ENCODE data around the gene FOXI1.

Gene FOXI1

GRCh38 chr5:170105642-170106611, at the start of gene FOXI1:
TSS of gene FOXI1 (plus strand) at chr5:170105897. CDS start at chr5:170105958, 61 bp downstream.
- in situ Hi-C loops (cut with HindIII; ENCODE audit: low sequenced_read_pairs) = no loop called here

- in situ Hi-C loops (cut with HindIII; ENCODE audit: low sequenced_read_pairs) = no loop called here
These were observed 49.0 kb upstream of the FOXI1 start for GRCh38 chr5:170056561-170057267.

- in situ Hi-C loops (cut with HindIII; ENCODE audit: low sequenced_read_pairs) = no loop called here
These were observed 48.4 kb upstream of the FOXI1 start for GRCh38 chr5:170057311-170057710.

- in situ Hi-C loops (cut with HindIII; ENCODE audit: low sequenced_read_pairs) = no loop called here
These were observed 46.5 kb upstream of the FOXI1 start for GRCh38 chr5:170059221-170059620.

GRCh38 chr5:170067152-170067551, 38.5 kb upstream of the FOXI1 start:
- in situ Hi-C loops (cut with HindIII; ENCODE audit: low sequenced_read_pairs) = no loop called here

GRCh38 chr5:170067574-170068170, 38.0 kb upstream of the FOXI1 start:
- in situ Hi-C loops (cut with HindIII; ENCODE audit: low sequenced_read_pairs) = no loop called here

GRCh38 chr5:170069512-170069911, 36.2 kb upstream of the FOXI1 start:
- in situ Hi-C loops (cut with HindIII; ENCODE audit: low sequenced_read_pairs) = no loop called here

- in situ Hi-C loops (cut with HindIII; ENCODE audit: low sequenced_read_pairs) = no loop called here
These were observed 34.9 kb upstream of the FOXI1 start for GRCh38 chr5:170070556-170071412.

GRCh38 chr5:170071748-170072147, 33.9 kb upstream of the FOXI1 start:
- in situ Hi-C loops (cut with HindIII; ENCODE audit: low sequenced_read_pairs) = no loop called here

- in situ Hi-C loops (cut with HindIII; ENCODE audit: low sequenced_read_pairs) = no loop called here
These were observed 30.0 kb upstream of the FOXI1 start for GRCh38 chr5:170075696-170076095.

GRCh38 chr5:170076211-170076610, 29.5 kb upstream of the FOXI1 start:
- in situ Hi-C loops (cut with HindIII; ENCODE audit: low sequenced_read_pairs) = no loop called here

- in situ Hi-C loops (cut with HindIII; ENCODE audit: low sequenced_read_pairs) = no loop called here
These were observed 29.0 kb upstream of the FOXI1 start for GRCh38 chr5:170076739-170077138.

- in situ Hi-C loops (cut with HindIII; ENCODE audit: low sequenced_read_pairs) = no loop called here
These were observed 28.2 kb upstream of the FOXI1 start for GRCh38 chr5:170077526-170077925.

GRCh38 chr5:170078458-170078857, 27.2 kb upstream of the FOXI1 start:
- in situ Hi-C loops (cut with HindIII; ENCODE audit: low sequenced_read_pairs) = no loop called here

GRCh38 chr5:170078931-170079330, 26.8 kb upstream of the FOXI1 start:
- in situ Hi-C loops (cut with HindIII; ENCODE audit: low sequenced_read_pairs) = no loop called here

GRCh38 chr5:170080217-170080616, 25.5 kb upstream of the FOXI1 start:
- in situ Hi-C loops (cut with HindIII; ENCODE audit: low sequenced_read_pairs) = no loop called here

GRCh38 chr5:170080786-170081445, 24.8 kb upstream of the FOXI1 start:
- in situ Hi-C loops (cut with HindIII; ENCODE audit: low sequenced_read_pairs) = no loop called here

GRCh38 chr5:170081616-170082015, 24.1 kb upstream of the FOXI1 start:
- in situ Hi-C loops (cut with HindIII; ENCODE audit: low sequenced_read_pairs) = no loop called here

- in situ Hi-C loops (cut with HindIII; ENCODE audit: low sequenced_read_pairs) = no loop called here
These were observed 23.0 kb upstream of the FOXI1 start for GRCh38 chr5:170082701-170083100.

GRCh38 chr5:170087168-170087817, 18.4 kb upstream of the FOXI1 start:
- in situ Hi-C loops (cut with HindIII; ENCODE audit: low sequenced_read_pairs) = no loop called here
